Breast epithelium (tissue), 4 donors: ENCODE measurements around the gene PCK2. TPM values are rescaled to one million over a fixed set of nuclear protein-coding genes. Genes with fewer than 3 reads are reported as not detected.
"Not testable (repeated sequence)": the region's sequence is repeated elsewhere in the genome, so short reads cannot be mapped to it uniquely, and the experiment has no call there.

Experiments
- DNase-seq, 2 donors: peaks; one replicate each; pipeline ENCODE4 v3.0.0-alpha.2; 2019; ENCODE audit warnings: low spot score in 2 of 2
- H3K27ac ChIP-seq, 2 donors: fragments of 200-600 bp; sonication (generic) in 1 of 2; one replicate each; pipeline ENCODE4 v1.5.1; 2016 to 2019; ENCODE audit warnings: mild to moderate bottlenecking in 1 of 2
- H3K27me3 ChIP-seq, 2 donors: fragments of 200-600 bp; sonication (generic) in 1 of 2; one replicate each; pipeline versions ENCODE4 v1.5.1 to v1.6.0; 2017 to 2019; ENCODE audit warnings: control low read depth in 1 of 2, mild to moderate bottlenecking in 1 of 2
- H3K36me3 ChIP-seq: fragments of 200-600 bp; one replicate; pipeline ENCODE4 v1.5.1; 2019
- H3K4me1 ChIP-seq, 2 donors: fragments of 200-600 bp; sonication (generic); one replicate each; pipeline ENCODE4 v1.5.1; 2016 to 2019; ENCODE audit warnings: control low read depth in 1 of 2
- H3K4me3 ChIP-seq, 3 donors: fragments of 200-600 bp; sonication (generic); 1 replicate in 2 of 3; 2 replicates in 1 of 3; pipeline ENCODE4 v1.5.1; 2016 to 2019; ENCODE audit warnings: mild to moderate bottlenecking in 3 of 3, moderate library complexity in 2 of 3
- H3K9me3 ChIP-seq, 2 donors: fragments of 200-600 bp; sonication (generic) in 1 of 2; one replicate each; pipeline ENCODE4 v1.5.1; 2016 to 2019; ENCODE audit warnings: control low read depth in 1 of 2
- CTCF ChIP-seq, 3 donors: fragments of 450-650 bp; IDR thresholded peaks; one replicate each; pipeline ENCODE4 v1.5.1; 2016 to 2017; ENCODE audit warnings: antibody characterized with exemption in 3 of 3, mild to moderate bottlenecking in 3 of 3, moderate library complexity in 3 of 3
- POLR2A ChIP-seq: fragments of 450-650 bp; IDR thresholded peaks from one replicate; pipeline ENCODE4 v1.6.1; 2016; ENCODE audit warnings: antibody characterized with exemption, mild to moderate bottlenecking, moderate library complexity
- POLR2AphosphoS5 ChIP-seq, 3 donors: sonication (generic); formaldehyde crosslinking; IDR thresholded peaks; one replicate each; pipeline ENCODE4 v1.6.1; 2017; ENCODE audit warnings: antibody characterized with exemption in 3 of 3
- intact Hi-C: fragments of 100-400 bp; cut with DNase I; formaldehyde crosslinking; loops from one replicate; pipeline ENCODE4 v1.15.1; 2023; ENCODE audit warnings: low total_unique reads
- total RNA-seq, 3 donors: library from RNA; depleted of rRNA; stranded (reverse); fragments of >200 nt; gene quantifications; one replicate each; pipeline ENCODE4 v1.1.0, GENCODE V29; 2016

PCK2 gene
- total RNA-seq = 10 to 100 TPM; 20.5 to 51.5 (median 24.3) TPM

- Histone ChIP-seq H3K36me3 (no peaks in the 10 kb centered on the region), H3K27ac (peak within 1 kb of the TSS; percentile 95 to 99), H3K27me3 (no peaks in the 10 kb centered on the region), H3K4me3 (peak within 1 kb of the TSS; percentile 91 to 98 (median 93)), H3K9me3 (no peaks in the 10 kb centered on the region), H3K4me1 (peaks cover 0 to 4% of the 10 kb centered on the region in 2 donors)
- intact Hi-C loops = no loop called here
- DNase-seq = peak; percentile 91 to 94
- TF ChIP-seq CTCF (IDR thresholded peaks at IDR 0.05) (peak in 2 of 3 donors; percentile 10 to 21), POLR2A (peak; percentile 29), POLR2AphosphoS5 (IDR thresholded peaks at IDR 0.05) (peak in 2 of 3 donors; percentile 18 to 41)
Observed at GRCh38 chr14:24093901-24094840, at the start of gene PCK2. Gene PCK2, plus strand, starts transcription at chr14:24094311. Its CDS starts 95 bp downstream, at chr14:24094406.

- H3K36me3 ChIP-seq, intact Hi-C loops, DNase-seq, H3K27ac ChIP-seq, H3K27me3 ChIP-seq, H3K4me1 ChIP-seq, H3K4me3 ChIP-seq, H3K9me3 ChIP-seq: not testable (repeated sequence)
Observed at GRCh38 chr14:24049002-24049401, 45.1 kb upstream of the PCK2 start.

- intact Hi-C loops, DNase-seq, H3K9me3 ChIP-seq, H3K27me3 ChIP-seq, H3K4me1 ChIP-seq, H3K36me3 ChIP-seq, H3K4me3 ChIP-seq: not testable (repeated sequence)
- H3K27ac ChIP-seq = peak overlapping the region; percentile 40 to 74
Observed at GRCh38 chr14:24050753-24051152, 43.4 kb upstream of the PCK2 start.

GRCh38 chr14:24051176-24051788, 42.8 kb upstream of the PCK2 start:
- intact Hi-C loops = no loop called here
- no peak for DNase-seq
- peak overlapping the region; percentile 74 to 89 for H3K27ac ChIP-seq

GRCh38 chr14:24051789-24052655, 42.1 kb upstream of the PCK2 start, which contains the start of gene CARMIL3:
Gene CARMIL3, plus strand, starts transcription at chr14:24052009. Its CDS starts 145 bp downstream, at chr14:24052154.
- Histone ChIP-seq H3K4me3 (peak within 1 kb of the TSS; percentile 60 to 76 (median 72)), H3K9me3 (no peaks in the 10 kb centered on the region), H3K27me3 (no peaks in the 10 kb centered on the region), H3K4me1 (no peaks in the 10 kb centered on the region), H3K36me3 (no peaks in the 10 kb centered on the region), H3K27ac (peak within 1 kb of the TSS; percentile 74 to 89)
- intact Hi-C loops = no loop called here
- DNase-seq = no peak
- TF ChIP-seq CTCF (IDR thresholded peaks at IDR 0.05) = no peak
- TF ChIP-seq POLR2A = no peak
- peak in 2 of 3 donors; percentile 26 to 27 for TF ChIP-seq POLR2AphosphoS5 (IDR thresholded peaks at IDR 0.05)

More at GRCh38 chr14:24051176-24051788, 42.8 kb upstream of the PCK2 start:
- Histone ChIP-seq H3K9me3 (no peaks in the 10 kb centered on the region), H3K36me3 (no peaks in the 10 kb centered on the region), H3K27me3 (no peaks in the 10 kb centered on the region), H3K4me3 (peak overlapping the region; percentile 60 to 76 (median 72)), H3K4me1 (no peaks in the 10 kb centered on the region)
- TF ChIP-seq CTCF (IDR thresholded peaks at IDR 0.05) (no peak), POLR2A (no peak), POLR2AphosphoS5 (IDR thresholded peaks at IDR 0.05) (no peak)
